ENCODE results near the gene UBASH3B.

The UBASH3B gene

DNA sequence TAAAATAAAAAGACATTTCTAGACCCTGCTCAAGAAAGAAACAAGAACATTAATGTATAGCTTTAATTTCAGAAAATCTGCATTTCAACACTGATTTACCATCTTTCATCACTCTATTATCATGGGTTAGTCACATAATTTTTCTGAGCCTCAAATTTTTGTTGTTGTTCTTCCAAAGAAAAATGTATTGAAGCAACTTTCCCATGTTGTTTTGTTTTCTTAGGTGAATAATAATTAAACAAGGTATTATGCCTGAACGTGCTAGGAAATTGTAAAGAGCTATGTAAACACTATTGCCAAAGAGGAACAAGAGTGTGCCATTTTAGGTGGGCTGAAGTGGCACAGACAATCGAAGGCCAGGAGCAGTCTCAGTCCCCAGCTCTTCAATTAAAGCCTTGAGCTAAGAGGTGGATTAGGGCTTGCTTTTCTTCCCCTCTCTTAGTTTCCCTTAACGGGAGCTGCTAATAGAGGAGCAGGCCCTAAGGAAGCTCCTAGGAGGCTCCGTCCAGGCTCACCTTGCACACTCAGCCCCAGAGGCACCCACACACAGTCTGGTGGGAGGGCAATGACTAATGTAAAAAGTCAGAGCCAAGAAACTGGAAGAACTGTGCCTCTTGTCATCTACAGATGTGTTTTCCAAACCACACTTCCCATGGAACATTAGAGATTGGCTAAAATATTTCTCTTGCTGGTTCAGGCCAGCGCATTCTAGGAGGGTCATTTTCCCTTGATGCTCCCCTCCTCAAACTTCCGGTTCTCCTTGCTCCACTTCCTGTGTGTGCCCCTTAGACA is 8.8 kb upstream of the UBASH3B start:
- in situ Hi-C loops (cut with HindIII; ENCODE audit: low sequenced_read_pairs) = no loop called here
- no peak for TF ChIP-seq CTCF (IDR thresholded peaks at IDR 0.05; ENCODE audit: low read depth, low read length, missing control alignments)
- H3K4me3 ChIP-seq (ENCODE audit: low read depth, low read length) = no peak overlapping the region
- peak; percentile 55 for DNase-seq (ENCODE audit: low read depth)

DNA sequence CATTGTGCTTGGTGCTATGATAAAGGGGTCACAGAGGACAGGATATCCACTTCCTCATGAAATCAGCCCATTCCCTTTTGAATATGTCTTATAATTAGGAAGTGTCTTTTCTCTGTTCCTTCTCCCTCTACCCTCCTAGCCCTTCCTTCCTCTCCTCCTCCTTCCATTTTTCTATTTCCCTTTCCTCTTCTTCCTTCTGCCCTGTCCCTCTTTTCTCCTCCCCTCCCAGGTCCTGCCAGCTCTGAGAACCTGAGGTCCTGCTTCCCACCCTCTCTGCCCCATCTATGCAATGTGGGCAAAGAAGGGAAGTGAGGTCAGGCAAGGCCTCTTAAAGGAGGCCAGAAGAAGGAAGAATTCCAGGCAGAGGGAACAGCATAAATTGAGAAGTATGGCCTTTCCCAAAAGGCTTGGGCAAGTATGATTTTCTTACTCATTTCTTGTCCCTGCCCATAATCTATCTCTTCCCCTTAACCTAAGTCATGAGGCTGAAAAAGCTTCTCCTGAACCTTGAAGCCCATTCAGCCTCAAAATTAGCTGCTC is 7.7 kb upstream of the UBASH3B start:
- no peak for DNase-seq (ENCODE audit: low read depth)
- in situ Hi-C loops (cut with HindIII; ENCODE audit: low sequenced_read_pairs) = no loop called here
- TF ChIP-seq CTCF (IDR thresholded peaks at IDR 0.05; ENCODE audit: low read depth, low read length, missing control alignments) = no peak
- no peak overlapping the region for H3K4me3 ChIP-seq (ENCODE audit: low read depth, low read length)

DNA sequence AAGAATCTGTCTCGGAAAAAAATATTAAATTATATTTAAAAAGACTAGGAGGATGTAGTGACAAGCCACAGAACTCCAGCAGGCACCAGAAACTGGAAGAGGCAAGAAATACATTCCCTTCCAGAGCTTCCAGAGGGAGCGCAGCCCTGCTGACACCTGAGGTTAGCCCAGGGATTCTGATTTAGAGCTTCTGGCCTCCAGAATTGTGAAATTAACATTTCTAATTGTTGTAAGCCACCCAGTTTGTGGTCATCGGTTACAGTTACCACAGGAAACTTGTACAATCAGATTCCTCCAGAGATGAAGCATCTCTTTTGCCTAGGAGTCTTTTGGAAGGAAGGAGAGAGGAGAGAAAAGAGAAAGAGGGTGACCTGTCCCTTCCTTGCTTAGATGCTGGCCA is 6.4 kb upstream of the UBASH3B start:
- in situ Hi-C loops (cut with HindIII; ENCODE audit: low sequenced_read_pairs) = no loop called here
- no peak overlapping the region for H3K4me3 ChIP-seq (ENCODE audit: low read depth, low read length)
- no peak for TF ChIP-seq CTCF (IDR thresholded peaks at IDR 0.05; ENCODE audit: low read depth, low read length, missing control alignments)
- DNase-seq (ENCODE audit: low read depth) = no peak

DNA sequence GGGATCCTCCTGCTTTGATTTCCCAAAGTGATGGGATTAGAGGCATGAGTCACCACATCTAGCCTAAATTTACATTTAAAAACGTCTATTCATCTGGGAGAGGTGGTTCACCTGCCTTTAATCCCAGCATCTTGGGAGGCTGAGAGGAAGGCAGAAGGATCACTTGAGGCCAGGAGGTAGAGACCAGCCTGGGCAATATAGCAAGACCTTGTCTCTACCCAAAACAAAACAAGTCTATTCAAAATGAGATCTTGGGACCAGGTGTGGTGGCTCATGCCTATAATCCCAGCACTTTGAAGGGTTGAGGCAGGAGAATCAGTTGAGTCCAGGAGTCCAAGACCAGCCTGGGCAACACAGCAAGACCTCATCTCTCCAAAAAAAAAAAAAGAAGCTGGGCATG is 4.9 kb upstream of the UBASH3B start:
- no peak for TF ChIP-seq CTCF (IDR thresholded peaks at IDR 0.05; ENCODE audit: low read depth, low read length, missing control alignments)
- no peak for DNase-seq (ENCODE audit: low read depth)
- no peak overlapping the region for H3K4me3 ChIP-seq (ENCODE audit: low read depth, low read length)
- in situ Hi-C loops (cut with HindIII; ENCODE audit: low sequenced_read_pairs) = no loop called here

GRCh38 chr11:122652495-122652894 is 3.0 kb upstream of the UBASH3B start:
- no peak for TF ChIP-seq CTCF (IDR thresholded peaks at IDR 0.05; ENCODE audit: low read depth, low read length, missing control alignments)
- in situ Hi-C loops (cut with HindIII; ENCODE audit: low sequenced_read_pairs) = no loop called here

GRCh38 chr11:122653916-122654585 is 1.5 kb upstream of the UBASH3B start:
- no peak overlapping the region for H3K4me3 ChIP-seq (ENCODE audit: low read depth, low read length)
- DNase-seq (ENCODE audit: low read depth) = no peak
- in situ Hi-C loops (cut with HindIII; ENCODE audit: low sequenced_read_pairs) = no loop called here
- no peak for TF ChIP-seq CTCF (IDR thresholded peaks at IDR 0.05; ENCODE audit: low read depth, low read length, missing control alignments)

More at GRCh38 chr11:122652495-122652894, 3.0 kb upstream of the UBASH3B start:
- DNase-seq (ENCODE audit: low read depth) = no peak
- no peak overlapping the region for H3K4me3 ChIP-seq (ENCODE audit: low read depth, low read length)
